DMS53 (cell line): ENCODE data around the gene AHCYL2.

Source experiments
- DNase-seq: peaks from one replicate; lab custom pipeline; 2025; lab: John Stamatoyannopoulos, UW

The AHCYL2 gene

DNA sequence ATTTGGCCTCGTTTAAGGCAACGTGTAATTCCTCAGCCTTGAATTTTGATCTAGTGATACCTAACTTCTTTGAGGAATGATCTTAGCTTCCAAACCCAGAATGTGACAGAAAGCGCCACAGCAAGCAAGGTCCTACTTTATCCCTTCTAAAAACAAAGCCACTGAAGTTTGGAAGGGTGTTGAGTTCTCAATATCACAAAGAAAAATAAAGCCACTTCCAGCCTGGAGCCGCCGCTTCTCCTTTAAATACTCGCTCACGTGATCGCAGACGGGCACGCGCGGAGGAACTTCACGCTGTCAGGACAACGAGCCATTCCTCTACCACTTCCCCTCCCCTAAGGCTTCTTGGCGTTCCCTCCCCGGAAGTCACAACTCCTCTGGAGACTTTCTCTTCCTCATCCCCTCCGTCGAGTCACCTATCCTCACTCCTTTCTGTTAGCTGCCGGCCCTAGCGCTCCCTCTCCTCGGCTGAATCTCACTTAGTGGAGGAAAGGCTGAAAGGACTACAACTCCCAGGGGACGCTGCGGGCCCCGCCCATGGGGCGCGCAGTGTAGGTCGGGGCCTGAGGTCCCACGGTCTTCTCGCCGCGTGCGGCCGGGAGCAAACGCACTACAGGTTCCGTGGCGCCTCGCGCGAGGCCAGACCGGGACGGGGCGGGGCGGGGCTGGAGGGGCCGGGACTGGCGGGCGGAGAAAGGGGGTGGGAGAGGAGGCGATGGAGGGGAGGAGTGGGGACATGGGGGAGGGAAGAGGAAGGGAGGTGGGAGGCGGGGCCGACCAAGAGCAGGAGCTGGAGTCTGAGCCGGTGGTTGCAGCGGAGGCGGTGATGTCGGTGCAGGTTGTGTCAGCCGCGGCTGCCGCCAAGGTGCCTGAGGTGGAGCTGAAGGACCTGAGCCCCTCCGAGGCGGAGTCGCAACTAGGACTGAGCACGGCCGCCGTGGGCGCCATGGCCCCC, at the start of gene AHCYL2:
Gene AHCYL2, plus strand, starts transcription at position 780 of the 955 bp plus-strand sequence.
- DNase-seq: peak; percentile 99

DNA sequence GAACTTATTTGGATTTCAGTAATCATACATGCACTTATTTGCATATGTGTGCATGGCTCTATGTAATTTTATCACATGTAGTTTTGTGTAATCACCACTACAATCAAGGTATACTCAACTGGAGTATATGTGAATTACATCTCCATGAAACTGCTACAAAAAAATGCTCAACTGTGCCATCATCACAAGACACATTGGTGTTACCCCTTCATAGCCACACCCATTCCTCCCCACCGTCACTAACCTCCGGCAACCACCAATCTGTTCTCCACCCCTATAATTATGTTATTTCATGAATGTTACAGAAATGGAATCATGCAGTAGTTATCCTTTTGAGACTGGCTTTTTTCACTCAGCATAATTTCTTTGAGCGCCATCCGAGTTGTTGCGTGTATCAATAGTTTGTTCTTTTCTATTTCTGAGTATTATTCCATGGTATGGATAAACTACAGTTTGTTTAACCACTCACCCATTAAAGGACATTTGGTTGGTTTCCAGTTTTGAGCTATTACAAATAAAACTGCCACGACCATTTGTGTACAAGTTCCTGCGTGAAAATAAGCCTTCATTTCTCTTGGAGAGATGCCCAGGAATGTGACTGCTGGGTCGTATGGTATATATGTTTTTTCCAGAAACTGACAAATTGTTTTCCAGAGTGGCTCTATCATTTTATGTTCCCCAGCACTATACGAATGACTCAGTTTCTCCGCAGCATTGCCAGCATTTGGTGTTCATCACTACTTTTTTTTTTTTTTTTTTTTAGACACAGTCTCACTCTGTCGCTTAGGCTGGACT, 47.7 kb upstream of the AHCYL2 start:
- no peak for DNase-seq

DNA sequence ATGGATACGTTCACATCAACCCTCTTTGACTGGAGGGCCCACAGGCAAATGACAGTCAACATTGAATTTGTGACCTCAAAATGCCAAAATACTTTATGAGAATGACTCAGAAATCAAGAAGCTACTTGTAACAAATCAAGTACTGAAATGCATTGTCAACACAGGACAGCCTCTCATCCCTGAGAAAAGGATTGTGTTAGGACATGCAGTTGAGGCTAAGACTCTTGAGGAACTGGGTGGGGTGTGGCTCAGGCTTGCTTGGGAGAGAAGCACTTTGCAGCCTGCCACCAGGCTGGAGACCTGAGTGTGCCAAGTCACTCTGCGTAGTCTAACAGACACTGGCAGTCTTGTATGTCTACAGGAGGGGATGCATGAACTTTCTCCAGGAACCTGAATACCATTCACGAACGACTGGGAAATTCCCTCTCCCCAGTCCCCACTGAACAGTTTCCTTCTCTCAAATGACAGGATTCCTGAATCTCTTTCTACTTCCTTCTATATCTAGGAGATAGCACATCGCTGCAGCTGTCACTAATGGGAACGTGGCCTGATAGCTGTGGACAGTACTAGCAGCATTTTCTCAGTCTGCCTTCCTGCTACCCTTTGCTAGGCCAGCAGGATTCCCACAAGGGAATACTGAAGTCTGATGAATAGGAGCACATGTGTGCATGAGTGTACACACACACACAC, 39.7 kb upstream of the AHCYL2 start:
- no peak for DNase-seq

DNA sequence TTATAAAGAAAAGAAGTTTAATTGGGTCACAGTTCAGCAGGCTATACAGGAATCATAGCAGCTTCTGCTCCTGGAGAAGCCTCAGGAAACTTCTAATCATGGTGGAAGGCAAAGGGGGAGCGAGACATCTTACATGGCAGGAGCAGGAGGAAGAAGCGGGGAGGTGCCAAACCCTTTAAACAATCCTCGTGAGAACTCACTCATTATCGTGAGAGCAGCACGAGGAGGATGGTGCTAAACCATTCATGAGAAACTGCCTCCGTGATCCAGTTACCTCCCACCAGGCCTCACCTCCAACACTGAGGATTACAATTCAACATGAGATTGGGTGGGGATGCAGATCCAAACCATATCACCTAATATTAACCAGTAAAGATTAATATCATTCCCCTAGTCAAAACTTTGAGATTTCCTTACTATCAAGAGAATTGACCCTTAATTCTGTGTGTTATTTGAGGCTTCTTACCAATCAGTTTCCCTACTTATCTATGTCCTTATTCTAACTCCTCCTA, 38.0 kb upstream of the AHCYL2 start:
- DNase-seq: no peak

DNA sequence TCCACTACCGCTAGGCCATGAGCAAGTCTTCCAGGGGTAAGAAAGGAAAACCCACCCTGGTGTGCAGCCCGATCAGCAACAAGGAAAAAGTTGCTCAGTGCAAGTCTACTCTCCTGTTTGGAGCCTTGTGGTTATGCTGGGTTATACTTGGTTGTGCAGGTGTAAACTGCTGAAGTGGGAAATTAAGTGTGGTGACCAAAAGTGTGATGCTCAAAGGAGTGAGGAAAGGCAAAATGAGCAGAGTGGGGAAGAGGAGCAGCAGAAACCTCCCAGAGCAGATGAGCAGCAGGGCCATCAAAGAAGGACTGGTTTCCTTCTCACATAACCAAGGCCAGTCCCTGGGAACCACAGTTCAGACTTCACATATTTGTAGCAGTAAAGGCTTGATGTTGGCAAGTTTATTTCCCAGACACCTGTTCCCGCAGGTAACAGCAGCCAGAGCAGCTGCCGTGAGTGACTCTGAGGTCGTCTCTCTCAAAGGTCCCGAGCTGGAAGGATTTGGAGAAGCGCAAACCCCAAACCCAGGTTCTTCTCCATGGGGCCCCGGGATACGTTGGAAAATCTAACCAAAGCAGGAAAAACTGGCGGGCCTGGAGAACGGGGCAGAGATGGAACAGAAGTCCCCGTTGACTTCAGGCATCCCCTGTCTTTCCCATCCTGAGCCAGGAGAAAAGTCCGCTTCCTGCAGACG, 37.0 kb upstream of the AHCYL2 start:
- DNase-seq: peak; percentile 51

DNA sequence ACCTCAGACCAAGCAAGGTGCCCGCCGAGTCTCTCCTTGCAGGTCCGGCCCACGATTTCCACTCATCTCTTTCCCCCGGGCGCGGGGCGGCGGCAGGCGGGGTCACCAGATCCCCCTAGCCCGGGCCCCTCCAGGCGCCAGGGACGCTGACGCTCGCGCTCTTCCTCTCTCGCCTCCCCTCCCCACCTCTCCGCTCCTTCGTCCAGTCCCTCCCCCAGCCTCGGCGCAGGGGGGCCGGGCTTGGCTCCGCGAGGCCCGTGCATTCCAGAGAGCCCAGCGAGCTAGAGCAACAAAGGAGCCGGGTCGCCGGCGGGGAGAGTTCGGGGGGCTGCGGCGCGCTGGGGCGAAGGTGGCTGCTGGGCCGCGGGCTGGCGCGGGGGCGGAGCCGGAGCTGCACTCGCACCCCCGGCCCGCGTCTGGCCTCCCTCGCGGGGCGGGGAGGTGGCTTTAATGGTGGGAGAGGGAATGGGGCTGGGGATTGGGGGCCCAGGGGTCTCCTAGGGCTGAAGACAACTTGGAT, 36.4 kb upstream of the AHCYL2 start, which contains the start of gene SMO:
Gene SMO, plus strand, starts transcription at position 262 of the 520 bp plus-strand sequence. CDS start 519 bp downstream, outside the sequence.
- DNase-seq: peak; percentile 66

DNA sequence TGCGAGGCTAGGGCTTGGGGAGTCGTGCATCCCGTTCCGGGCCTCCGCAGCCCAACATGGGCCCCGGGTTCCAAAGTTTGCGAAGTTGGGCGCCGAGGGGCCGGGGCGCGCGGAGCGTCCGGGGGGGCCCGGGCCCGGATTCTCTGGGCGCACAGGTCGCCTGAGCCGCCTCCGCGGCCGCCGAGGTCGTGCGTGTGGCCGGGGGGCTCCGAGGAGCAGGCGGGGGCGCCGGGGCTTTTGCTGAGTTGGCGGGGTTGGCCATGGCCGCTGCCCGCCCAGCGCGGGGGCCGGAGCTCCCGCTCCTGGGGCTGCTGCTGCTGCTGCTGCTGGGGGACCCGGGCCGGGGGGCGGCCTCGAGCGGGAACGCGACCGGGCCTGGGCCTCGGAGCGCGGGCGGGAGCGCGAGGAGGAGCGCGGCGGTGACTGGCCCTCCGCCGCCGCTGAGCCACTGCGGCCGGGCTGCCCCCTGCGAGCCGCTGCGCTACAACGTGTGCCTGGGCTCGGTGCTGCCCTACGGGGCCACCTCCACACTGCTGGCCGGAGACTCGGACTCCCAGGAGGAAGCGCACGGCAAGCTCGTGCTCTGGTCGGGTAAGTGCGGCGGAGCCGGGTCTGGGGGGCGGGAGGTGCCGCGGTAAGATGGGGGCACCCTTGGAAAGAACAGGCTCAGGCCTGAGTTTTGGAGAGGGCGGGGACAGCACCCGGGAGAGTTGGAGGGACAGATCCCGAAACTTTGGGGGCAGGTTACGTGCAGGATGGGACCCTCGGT, 35.8 kb upstream of the AHCYL2 start:
- peak; percentile 49 for DNase-seq

DNA sequence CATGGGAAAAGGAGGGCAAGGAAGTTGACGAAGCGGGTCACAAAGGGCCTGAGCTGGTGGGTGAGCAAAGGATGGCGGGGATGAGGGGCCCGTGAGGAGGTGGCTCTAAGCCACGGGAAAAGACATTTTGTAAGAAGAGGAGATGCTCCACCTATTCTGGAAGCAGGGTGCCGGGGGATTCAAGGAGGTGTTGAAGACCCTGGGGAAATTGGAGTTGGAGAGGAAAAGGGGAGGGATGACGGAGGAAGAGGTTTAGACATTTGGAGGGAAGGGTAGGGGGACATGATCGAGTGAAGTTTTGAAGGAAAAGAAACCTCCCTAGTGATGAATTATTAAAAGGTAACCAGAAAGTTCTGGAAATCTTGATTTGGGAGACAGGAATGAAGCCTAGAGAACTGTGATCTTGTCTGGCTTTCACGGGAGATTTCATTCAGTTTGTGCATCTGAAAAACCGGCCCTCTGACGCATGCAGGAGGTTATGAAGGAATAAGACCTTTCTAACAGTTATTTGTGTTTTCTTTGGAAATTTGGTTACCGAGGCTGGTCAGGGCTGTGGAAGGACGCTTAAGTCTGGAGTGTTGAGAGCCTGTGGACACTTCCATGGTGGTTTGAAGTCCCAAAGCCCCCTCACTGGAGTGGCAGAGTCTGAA, 35.0 kb upstream of the AHCYL2 start:
- DNase-seq: no peak

DNA sequence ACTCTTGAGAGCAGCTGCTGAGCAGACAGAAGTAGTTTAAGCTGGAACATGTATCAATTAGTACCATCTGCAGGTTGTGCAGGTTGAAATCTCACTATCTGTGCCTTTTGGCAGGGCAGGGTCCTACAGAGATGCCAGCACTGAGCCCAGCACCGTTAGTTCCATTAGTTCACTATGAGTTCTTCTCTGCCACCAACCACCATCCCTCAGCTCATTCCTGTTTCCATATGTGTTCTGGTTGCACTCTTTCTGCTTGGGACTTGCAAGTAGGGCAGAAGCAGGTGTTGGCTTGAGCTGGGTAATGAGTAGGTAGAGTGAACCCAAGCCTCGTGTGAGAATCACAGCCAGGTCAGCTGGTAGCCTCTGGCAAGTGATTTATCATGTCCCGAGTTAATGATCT, 33.6 kb upstream of the AHCYL2 start:
- DNase-seq: no peak

DNA sequence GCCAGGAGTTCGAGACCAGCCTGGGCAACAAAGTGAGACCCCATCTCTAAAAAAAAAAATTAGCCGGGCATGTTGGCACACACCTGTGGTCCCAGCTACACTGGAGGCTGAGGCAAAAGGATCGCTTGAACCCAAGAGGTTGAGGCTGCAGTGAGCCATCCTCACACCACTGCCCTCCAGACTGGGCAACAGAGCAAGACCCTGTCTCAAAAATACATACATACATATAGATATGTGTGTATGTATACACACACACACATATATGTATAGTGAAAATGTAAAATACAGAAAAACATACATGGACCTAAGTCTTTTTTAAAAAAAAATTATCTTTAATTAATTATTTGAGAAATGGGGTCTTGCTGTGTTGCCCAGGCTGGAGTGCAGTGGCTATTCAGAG, 30.9 kb upstream of the AHCYL2 start:
- DNase-seq: no peak

DNA sequence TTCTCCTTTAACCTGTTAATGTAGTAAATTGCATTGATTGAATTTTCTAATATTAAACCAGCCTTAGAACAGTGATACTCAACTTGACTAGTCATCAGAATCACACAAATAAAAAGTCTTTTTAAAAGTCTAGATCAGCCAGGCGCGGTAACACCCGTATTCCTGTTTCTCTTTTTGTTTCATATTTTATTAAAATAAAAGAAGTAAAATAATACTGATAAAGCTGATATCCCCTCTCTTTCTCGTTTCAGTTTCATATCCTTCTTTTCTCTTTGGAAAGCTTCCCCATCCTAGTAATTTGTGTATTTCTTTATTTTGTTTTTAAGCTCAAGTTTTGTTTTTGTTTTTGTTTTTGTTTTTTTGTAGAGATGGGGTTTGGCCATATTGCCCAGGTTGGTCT, 27.1 kb upstream of the AHCYL2 start:
- DNase-seq: no peak

DNA sequence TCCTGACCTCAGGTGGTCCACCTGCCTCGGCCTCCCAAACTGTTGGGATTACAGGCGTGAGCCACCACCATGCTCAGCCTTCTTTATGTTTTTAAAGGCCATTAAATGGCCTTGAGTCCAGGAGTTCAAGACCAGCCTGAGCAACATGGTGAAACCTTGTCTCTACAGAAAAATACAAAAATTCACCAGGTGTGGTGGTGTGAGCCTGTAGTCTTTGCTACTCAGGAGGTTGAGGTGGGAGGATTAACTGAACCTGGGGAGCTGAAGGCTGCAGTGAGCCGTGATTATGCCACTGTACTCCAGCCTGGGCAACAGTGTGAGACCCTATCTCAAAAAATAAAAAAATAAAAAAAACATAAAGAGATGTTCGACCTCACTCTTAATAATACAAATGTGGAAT, 25.4 kb upstream of the AHCYL2 start:
- no peak for DNase-seq

DNA sequence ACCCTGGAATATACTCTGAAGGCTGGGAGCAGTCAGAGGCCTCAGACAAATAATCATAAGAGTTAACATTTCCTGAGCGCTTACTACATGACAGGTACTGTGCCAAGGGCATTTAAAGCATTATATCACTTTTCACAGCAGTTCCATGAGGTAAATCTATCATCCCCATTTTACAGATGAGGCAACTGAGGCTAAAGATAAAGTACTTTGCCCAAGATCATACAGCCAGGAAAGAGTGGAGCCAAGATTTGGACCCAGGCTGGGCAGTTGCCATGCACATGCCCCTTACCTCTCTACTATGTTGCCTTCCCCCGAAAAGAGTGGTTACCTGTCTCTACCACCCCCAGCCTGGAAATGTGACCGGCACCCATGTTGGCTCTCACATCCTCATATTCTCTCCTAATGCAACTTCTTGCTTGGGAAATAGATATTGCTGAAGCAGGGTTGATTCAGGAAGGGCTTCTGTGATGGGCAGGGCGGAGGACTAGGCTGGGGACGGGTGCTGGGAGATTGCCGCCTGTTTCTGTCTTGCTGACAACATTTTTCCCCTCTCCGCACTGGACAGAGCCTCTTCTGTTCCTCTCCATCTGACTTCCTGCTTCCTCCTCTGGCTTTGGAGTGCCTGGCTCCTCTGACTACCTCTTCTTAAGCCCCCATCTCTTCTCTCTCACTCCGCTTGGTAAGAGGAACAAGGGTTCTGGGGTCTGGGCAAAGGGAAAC, 22.6 kb upstream of the AHCYL2 start:
- DNase-seq: no peak

DNA sequence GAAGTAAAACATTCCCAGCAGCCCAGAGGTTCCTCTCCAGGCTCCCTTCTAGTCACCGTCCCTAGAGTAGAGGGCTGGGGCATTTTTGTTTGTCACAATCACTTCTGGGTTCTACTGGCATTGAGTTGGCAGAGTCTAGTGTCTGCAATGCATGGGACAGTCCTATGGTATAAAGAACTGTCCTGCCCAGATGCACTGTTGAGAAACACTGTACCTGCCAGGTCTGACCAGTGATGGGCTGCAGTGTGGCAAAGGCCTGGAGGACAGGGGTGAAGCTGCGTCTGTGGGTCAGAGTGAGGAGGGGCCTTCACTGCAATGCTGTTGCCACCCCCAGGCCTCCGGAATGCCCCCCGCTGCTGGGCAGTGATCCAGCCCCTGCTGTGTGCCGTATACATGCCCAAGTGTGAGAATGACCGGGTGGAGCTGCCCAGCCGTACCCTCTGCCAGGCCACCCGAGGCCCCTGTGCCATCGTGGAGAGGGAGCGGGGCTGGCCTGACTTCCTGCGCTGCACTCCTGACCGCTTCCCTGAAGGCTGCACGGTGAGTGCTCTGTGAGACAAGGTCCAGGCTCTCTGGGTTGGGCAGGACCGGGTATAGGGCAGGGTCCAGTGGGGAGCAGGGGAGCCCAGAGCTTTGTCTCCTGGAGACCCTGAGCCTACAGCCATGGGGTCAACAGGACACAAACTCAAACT, 21.6 kb upstream of the AHCYL2 start:
- no peak for DNase-seq

DNA sequence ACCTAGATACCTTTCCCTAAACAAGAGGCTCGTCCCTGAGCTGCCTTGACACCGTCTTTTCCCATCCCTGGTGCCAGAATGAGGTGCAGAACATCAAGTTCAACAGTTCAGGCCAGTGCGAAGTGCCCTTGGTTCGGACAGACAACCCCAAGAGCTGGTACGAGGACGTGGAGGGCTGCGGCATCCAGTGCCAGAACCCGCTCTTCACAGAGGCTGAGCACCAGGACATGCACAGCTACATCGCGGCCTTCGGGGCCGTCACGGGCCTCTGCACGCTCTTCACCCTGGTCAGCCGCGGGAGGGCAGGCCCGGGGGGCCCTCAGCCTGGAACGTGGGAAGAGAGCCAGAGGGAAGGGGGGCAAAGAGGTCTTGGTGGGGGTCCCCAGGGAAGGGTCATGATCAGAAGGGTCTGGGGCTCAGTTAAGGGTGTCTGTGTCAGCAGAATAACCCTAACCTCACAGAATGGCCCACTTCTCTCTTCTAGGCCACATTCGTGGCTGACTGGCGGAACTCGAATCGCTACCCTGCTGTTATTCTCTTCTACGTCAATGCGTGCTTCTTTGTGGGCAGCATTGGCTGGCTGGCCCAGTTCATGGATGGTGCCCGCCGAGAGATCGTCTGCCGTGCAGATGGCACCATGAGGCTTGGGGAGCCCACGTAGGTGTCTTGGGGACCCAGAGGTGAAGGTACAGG, 19.6 kb upstream of the AHCYL2 start:
- no peak for DNase-seq

DNA sequence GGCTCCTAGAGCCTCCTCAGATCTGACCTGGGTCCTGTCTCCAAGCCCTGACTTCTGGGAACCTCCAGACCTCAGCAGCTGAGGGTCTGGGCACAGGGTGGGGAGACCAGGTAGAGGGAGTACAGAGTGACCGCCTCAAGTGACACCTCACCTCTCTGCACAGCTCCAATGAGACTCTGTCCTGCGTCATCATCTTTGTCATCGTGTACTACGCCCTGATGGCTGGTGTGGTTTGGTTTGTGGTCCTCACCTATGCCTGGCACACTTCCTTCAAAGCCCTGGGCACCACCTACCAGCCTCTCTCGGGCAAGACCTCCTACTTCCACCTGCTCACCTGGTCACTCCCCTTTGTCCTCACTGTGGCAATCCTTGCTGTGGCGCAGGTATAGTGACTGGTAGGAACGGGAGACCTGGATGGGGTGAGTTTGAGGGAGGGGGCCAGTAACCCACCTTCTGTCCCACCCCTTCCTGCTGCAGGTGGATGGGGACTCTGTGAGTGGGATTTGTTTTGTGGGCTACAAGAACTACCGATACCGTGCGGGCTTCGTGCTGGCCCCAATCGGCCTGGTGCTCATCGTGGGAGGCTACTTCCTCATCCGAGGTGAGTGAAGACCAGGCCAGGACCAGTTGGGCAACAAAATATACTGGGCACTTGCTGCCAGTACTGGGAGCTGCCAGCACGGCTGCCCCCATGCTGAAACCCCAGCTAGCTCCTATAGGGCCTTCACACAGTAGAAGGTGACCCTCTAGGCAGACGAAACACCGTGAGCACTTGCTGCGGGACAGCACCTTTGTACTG, 18.6 kb upstream of the AHCYL2 start:
- no peak for DNase-seq

DNA sequence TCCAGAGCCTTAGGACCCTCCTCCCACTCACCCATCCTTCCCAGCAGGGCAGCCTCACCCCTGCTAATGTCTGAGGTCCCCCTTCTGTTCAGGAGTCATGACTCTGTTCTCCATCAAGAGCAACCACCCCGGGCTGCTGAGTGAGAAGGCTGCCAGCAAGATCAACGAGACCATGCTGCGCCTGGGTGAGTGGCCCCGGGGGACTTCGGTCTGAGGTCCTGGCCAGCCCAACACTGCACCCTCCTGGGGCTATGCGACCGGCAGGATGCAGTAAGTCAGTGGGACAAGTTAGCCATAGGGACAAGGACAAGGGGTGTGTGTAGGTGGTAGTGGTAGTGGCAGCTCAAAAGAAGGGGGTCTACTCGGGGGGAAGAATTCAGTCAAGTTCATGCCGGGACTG, 16.2 kb upstream of the AHCYL2 start:
- no peak for DNase-seq
